GM23248 (cell line): Measurements from ENCODE around the gene COG5.

Source experiments
- EZH2 ChIP-seq: fragments of 200-600 bp; sonication (generic); IDR thresholded peaks from 2 replicates; pipeline ENCODE4 v1.6.1; 2018; ENCODE audit warnings: antibody characterized with exemption, mild to moderate bottlenecking; ENCODE audit not compliant: insufficient read depth, poor library complexity, severe bottlenecking
- EZH2phosphoT487 ChIP-seq: fragments of 200-600 bp; sonication (generic); IDR thresholded peaks from 2 replicates; pipeline ENCODE4 v1.6.1; 2018; ENCODE audit warnings: antibody characterized with exemption, moderate library complexity, mild to moderate bottlenecking, low read depth; ENCODE audit not compliant: insufficient read depth

DNA sequence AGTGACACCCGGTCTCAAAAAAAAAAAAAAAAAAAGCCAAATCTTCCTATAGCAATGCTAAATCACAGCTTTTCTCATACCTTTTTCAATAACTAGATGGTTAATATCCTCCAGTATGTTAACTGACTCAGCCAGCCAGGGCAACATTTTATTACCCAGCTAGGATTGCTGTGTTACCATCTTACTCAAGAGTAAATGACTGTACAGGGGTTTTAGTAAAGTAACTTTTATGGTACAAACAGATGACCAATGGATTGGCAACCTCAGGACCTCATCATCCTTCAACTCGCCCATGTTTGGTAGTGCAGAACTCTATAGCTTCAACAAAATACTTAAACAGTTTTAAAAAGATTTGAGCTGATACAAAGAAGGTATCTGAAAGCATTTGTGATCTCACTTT, 335.4 kb downstream of the COG5 start:
- TF ChIP-seq EZH2phosphoT487 (no peak), EZH2 (no peak)
